GM12878 (cell line): Measurements from ENCODE around the gene AHNAK. TPM values are rescaled to one million over a fixed set of nuclear protein-coding genes. Genes with fewer than 3 reads are reported as not detected.

ENCODE experiments used
- ATAC-seq: fragments of 200-7000 bp; cut with Tn5 transposase; 3 replicates; pipeline ENCODE4 v1.9.1; 2020; ENCODE audit warnings: mild to moderate bottlenecking, moderate library complexity
- BruUV-seq: library from RNA; stranded (reverse); fragments of 400-500 nt; replicated peaks from 2 replicates; lab custom pipeline; 2021; lab: Mats Ljungman, UMichigan
- CTCF ChIA-PET: fragments of 300-600 bp; sonication (Branson Sonifier 250); formaldehyde crosslinking; extraction: SDS; loops from one replicate; lab custom pipeline; 2021; ENCODE audit warnings: inconsistent platforms; lab: Yijun Ruan, JAX
- POLR2A ChIA-PET: fragments of 350-600 bp; formaldehyde crosslinking; extraction: SDS; loops from one replicate; lab custom pipeline; 2021; ENCODE audit warnings: inconsistent platforms; lab: Charles Lee
- RAD21 ChIA-PET: fragments of 300-600 bp; sonication (Branson Sonifier 250); formaldehyde crosslinking; loops from one replicate; lab custom pipeline; 2023; ENCODE audit warnings: antibody characterized with exemption; ENCODE audit not compliant: unreplicated experiment; lab: Charles Lee
- SMC1A ChIA-PET: fragments of 300-600 bp; sonication (Branson Sonifier 250); formaldehyde crosslinking; loops from one replicate; lab custom pipeline; 2023; ENCODE audit not compliant: unreplicated experiment, uncharacterized antibody; lab: Charles Lee
- DNase-seq: peaks from one replicate; pipeline ENCODE4 v3.0.0-alpha.2; 2011; ENCODE audit warnings: low read depth, low spot score
- FAIRE-seq: peaks from 3 replicates; lab custom pipeline; 2011; peaks lifted over from hg19 to GRCh38; lab: Jason Lieb, UNC
- H2AFZ ChIP-seq: 2 replicates; pipeline ENCODE4 v1.6.0; 2011; ENCODE audit warnings: low read depth, low read length, control low read depth; ENCODE audit not compliant: control insufficient read depth
- H3K27ac ChIP-seq: 2 replicates; pipeline ENCODE4 v1.5.1; 2011; ENCODE audit warnings: control low read depth; ENCODE audit not compliant: control insufficient read depth, insufficient read depth
- H3K27me3 ChIP-seq, 2 experiments: replicated peaks in 1 of 2; 2 replicates each; pipeline versions ENCODE4 v1.6.0 to v1.6.1; 2011; ENCODE audit warnings: low read length in 1 of 2; ENCODE audit not compliant: control insufficient read depth in 2 of 2, insufficient read depth in 2 of 2
- H3K36me3 ChIP-seq, 2 experiments: 2 replicates each; pipeline ENCODE4 v1.5.1; 2011; ENCODE audit warnings: low read length in 1 of 2; ENCODE audit not compliant: control insufficient read depth in 2 of 2, insufficient read depth in 2 of 2
- H3K4me1 ChIP-seq: 2 replicates; pipeline ENCODE4 v1.6.1; 2011; ENCODE audit warnings: mild to moderate bottlenecking, low read length, moderate library complexity, mixed read lengths; ENCODE audit not compliant: control insufficient read depth, insufficient read depth
- H3K4me2 ChIP-seq: 2 replicates; pipeline ENCODE4 v1.6.0; 2011; ENCODE audit warnings: control low read depth; ENCODE audit not compliant: control insufficient read depth, insufficient read depth
- H3K4me3 ChIP-seq: fragments of 200-600 bp; sonication (generic); 2 replicates; pipeline ENCODE4 v1.5.1; 2016
- H3K79me2 ChIP-seq: 2 replicates; pipeline ENCODE4 v1.6.0; 2011; ENCODE audit warnings: low read length; ENCODE audit not compliant: control insufficient read depth, insufficient read depth
- H3K9ac ChIP-seq: 2 replicates; pipeline ENCODE4 v1.8.0; 2011; ENCODE audit warnings: low read length, control low read depth, mixed read lengths; ENCODE audit not compliant: control insufficient read depth, insufficient read depth
- H3K9me3 ChIP-seq: replicated peaks from 3 replicates; pipeline ENCODE4 v1.5.1; 2011; ENCODE audit warnings: mild to moderate bottlenecking, low read length; ENCODE audit not compliant: control insufficient read depth, insufficient read depth
- H4K20me1 ChIP-seq: 2 replicates; pipeline ENCODE4 v1.6.0; 2011; ENCODE audit not compliant: control insufficient read depth, insufficient read depth
- ETV6 ChIP-seq, 2 experiments: fragments of 450-650 bp in 1 of 2; IDR thresholded peaks in 1 of 2; conservative IDR thresholded peaks in 1 of 2; 2 replicates each; pipeline ENCODE4 v1.6.1; 2014; ENCODE audit warnings: antibody characterized with exemption in 1 of 2, borderline replicate concordance in 1 of 2, low read depth in 1 of 2, mild to moderate bottlenecking in 1 of 2, moderate library complexity in 1 of 2
- FOXM1 ChIP-seq: IDR thresholded peaks from 2 replicates; pipeline ENCODE4 v1.6.1; 2012; ENCODE audit warnings: low read depth, mild to moderate bottlenecking, inconsistent platforms, low read length, moderate library complexity
- GATAD2B ChIP-seq: fragments of 450-650 bp; conservative IDR thresholded peaks from 2 replicates; pipeline ENCODE4 v1.6.1; 2017; ENCODE audit warnings: low read depth, mild to moderate bottlenecking, moderate library complexity
- KLF5 ChIP-seq: fragments of 450-650 bp; IDR thresholded peaks from 2 replicates; pipeline ENCODE4 v1.6.1; 2014; ENCODE audit warnings: mild to moderate bottlenecking; ENCODE audit not compliant: partially characterized antibody
- LARP7 ChIP-seq: fragments of 450-650 bp; IDR thresholded peaks from 2 replicates; pipeline ENCODE4 v1.6.1; 2017; ENCODE audit warnings: mild to moderate bottlenecking
- MEF2A ChIP-seq: IDR thresholded peaks from 2 replicates; pipeline ENCODE4 v1.6.1; 2011; ENCODE audit warnings: low read depth, mild to moderate bottlenecking, low read length, moderate library complexity; ENCODE audit not compliant: insufficient read depth
- MTA2 ChIP-seq: fragments of 450-650 bp; IDR thresholded peaks from 2 replicates; pipeline ENCODE4 v1.6.1; 2016; ENCODE audit warnings: low read depth, mild to moderate bottlenecking, moderate library complexity
- MYB ChIP-seq: fragments of 150-350 bp; IDR thresholded peaks from 2 replicates; pipeline ENCODE4 v1.6.1; 2014; ENCODE audit warnings: mild to moderate bottlenecking, low read depth, low read length, borderline replicate concordance
- RELA ChIP-seq: fragments of 450-650 bp; IDR thresholded peaks from 2 replicates; pipeline ENCODE4 v1.8.0; 2014; ENCODE audit warnings: borderline replicate concordance; ENCODE audit not compliant: partially characterized antibody
- STAT1 ChIP-seq: fragments of 450-650 bp; conservative IDR thresholded peaks from 2 replicates; pipeline ENCODE4 v1.6.1; 2014; ENCODE audit warnings: antibody characterized with exemption, mild to moderate bottlenecking
- ZBTB11 ChIP-seq: fragments of 450-650 bp; formaldehyde crosslinking; IDR thresholded peaks from 2 replicates; pipeline ENCODE4 v1.5.0; 2022; ENCODE audit warnings: mild to moderate bottlenecking, missing genetic modification characterization
- WGBS: methylation state at CpG from one replicate; pipeline ENCODE4 v1.1.6; 2016; ENCODE audit warnings: low lambda C conversion rate; ENCODE audit not compliant: insufficient replicate concordance, insufficient coverage; ENCODE audit errors: missing lambda C conversion rate; 5-methylcytosine and 5-hydroxymethylcytosine counted together
- in situ Hi-C: fragments of 300-500 bp; cut with MboI; formaldehyde crosslinking; loops from 9 replicates; pipeline ENCODE4 v1.14.3; 2018; ENCODE audit warnings: mixed read lengths
- intact Hi-C: fragments of 100-400 bp; cut with micrococcal nuclease; formaldehyde crosslinking; loops from one replicate; pipeline ENCODE4 v1.14.2; 2022; ENCODE audit not compliant: unreplicated experiment
- polyA plus RNA-seq, 11 experiments: library from polyadenylated mRNA; depleted of rRNA in 4 of 11; unstranded in 6 of 11; stranded (reverse) in 5 of 11; fragments of >200 nt; fragmentation: Nextera tagmentation in 4 of 11; fragmentation: Illumina TruSeq in 1 of 11; extraction: Ambion mirVana in 4 of 11; extraction: Trizol in 1 of 11; gene quantifications; 1 replicate in 1 of 11; 2 replicates in 10 of 11; pipeline versions ENCODE4 v1.2.1 to v1.2.3, GENCODE V29; 2011 to 2016; ENCODE audit warnings: inconsistent platforms in 2 of 11, missing spikeins in 2 of 11, low read depth in 1 of 11
- total RNA-seq, 4 experiments: library from RNA; depleted of rRNA in 3 of 4; stranded (reverse); fragments of >200 nt in 3 of 4; fragmentation: Illumina TruSeq in 1 of 4; extraction: Trizol in 1 of 4; gene quantifications; 2 replicates each; pipeline versions ENCODE4 v1.2.1 to v1.2.3, GENCODE V29; 2013 to 2021
- TF ChIP-seq, protein P1 (sequence below): fragments of 150-350 bp; IDR thresholded peaks from 2 replicates; pipeline ENCODE4 v1.6.1; 2014; ENCODE audit warnings: mild to moderate bottlenecking, low read depth, low read length
- TF ChIP-seq, protein P2 (sequence below): IDR thresholded peaks from 2 replicates; pipeline ENCODE4 v1.6.1; 2012; ENCODE audit warnings: low read length, inconsistent platforms

The AHNAK gene
- total and polyA plus RNA-seq, 10 of the 15 experiments (the other 5 are each of a cell fraction or from before 2014, with no cell fraction given), result 0.76 to 90.3 (median 19.4) TPM

DNA sequence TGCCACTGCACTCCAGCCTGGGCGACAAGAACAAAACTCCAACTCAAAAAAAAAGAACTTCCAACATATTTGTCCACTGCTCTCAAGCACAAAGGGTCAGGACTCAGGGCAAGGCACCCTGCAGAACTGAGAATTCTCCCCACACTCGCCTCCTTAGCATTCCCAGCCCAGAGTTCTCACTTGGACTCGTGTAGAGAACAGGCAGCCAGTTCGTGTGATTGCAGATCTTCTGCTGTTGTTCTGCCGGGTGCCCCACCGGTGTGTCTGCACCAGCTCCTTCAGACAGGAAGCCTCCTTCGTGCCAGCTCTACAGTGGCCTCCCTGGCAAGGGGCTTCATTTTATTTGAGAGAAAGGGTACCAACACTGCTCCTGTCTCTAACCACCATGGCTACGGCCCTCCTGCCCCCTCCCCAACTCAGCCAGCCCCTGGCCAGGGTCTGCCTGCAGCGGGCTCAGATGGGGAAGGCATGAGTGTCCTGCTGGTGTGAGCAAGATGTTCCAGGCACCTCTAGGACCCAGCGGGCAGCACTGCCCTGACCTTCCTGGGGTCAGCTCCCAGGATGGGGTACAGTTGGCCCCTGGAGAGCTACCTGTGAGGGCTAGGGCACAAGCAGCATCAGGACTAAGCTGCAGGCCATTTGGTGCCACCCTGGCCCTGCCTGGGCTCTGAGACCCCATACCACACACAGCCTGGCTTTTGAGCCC lies 147.3 kb downstream of the AHNAK start:
- no peaks in the 10 kb centered on the region for H3K4me1 ChIP-seq
- H3K4me2 ChIP-seq, result no peak overlapping the region
- no peak overlapping the region for H3K4me3 ChIP-seq
- in situ Hi-C loops, result loop anchor here (5.0 kb wide), 1 partner anchor 293 kb away; no protein-coding TSS in a partner anchor
- no TSS peak for BruUV-seq
- intact Hi-C loops, result loop anchor here (10.0 kb wide), 1 partner anchor 465 kb away; no protein-coding TSS in a partner anchor
- no peak overlapping the region for H3K27ac ChIP-seq
- POLR2A ChIA-PET, result no interaction called here
- H3K9ac ChIP-seq, result no peak overlapping the region
- H4K20me1 ChIP-seq, result no peaks in the 10 kb centered on the region
- H3K79me2 ChIP-seq, result no peaks in the 10 kb centered on the region
- WGBS, result 33% methylated on average over 10 of the region's 10 CpGs
- no peak for ATAC-seq
- FAIRE-seq, result no peak
- H3K9me3 ChIP-seq, result no peaks in the 10 kb centered on the region
- H2AFZ ChIP-seq, result no peak overlapping the region
- SMC1A ChIA-PET, result no interaction called here
- no peak for DNase-seq
- CTCF ChIA-PET, result interaction anchor here (0.8 to 2.2 kb wide), 3 partner anchors 25 to 175 kb away, joined by 3 to 6 read pairs (median 4); partner anchors contain the start of gene EEF1G
- no peaks in the 10 kb centered on the region for H3K27me3 ChIP-seq
- no peaks in the 10 kb centered on the region for H3K36me3 ChIP-seq
- RAD21 ChIA-PET, result no interaction called here
- TF ChIP-seq, protein P1, sequence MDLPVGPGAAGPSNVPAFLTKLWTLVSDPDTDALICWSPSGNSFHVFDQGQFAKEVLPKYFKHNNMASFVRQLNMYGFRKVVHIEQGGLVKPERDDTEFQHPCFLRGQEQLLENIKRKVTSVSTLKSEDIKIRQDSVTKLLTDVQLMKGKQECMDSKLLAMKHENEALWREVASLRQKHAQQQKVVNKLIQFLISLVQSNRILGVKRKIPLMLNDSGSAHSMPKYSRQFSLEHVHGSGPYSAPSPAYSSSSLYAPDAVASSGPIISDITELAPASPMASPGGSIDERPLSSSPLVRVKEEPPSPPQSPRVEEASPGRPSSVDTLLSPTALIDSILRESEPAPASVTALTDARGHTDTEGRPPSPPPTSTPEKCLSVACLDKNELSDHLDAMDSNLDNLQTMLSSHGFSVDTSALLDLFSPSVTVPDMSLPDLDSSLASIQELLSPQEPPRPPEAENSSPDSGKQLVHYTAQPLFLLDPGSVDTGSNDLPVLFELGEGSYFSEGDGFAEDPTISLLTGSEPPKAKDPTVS, result no peak
- TF ChIP-seq, protein P2, sequence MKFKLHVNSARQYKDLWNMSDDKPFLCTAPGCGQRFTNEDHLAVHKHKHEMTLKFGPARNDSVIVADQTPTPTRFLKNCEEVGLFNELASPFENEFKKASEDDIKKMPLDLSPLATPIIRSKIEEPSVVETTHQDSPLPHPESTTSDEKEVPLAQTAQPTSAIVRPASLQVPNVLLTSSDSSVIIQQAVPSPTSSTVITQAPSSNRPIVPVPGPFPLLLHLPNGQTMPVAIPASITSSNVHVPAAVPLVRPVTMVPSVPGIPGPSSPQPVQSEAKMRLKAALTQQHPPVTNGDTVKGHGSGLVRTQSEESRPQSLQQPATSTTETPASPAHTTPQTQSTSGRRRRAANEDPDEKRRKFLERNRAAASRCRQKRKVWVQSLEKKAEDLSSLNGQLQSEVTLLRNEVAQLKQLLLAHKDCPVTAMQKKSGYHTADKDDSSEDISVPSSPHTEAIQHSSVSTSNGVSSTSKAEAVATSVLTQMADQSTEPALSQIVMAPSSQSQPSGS, result no peak
- no peak for TF ChIP-seq ZBTB11 (CRISPR knock-in tag)
- no peak for TF ChIP-seq MEF2A
- no peak for TF ChIP-seq RELA
- TF ChIP-seq ETV6 (conservative IDR thresholded peaks at IDR 0.05 in 1 of 2, IDR thresholded peaks at IDR 0.05 in 1 of 2; ENCODE audit: borderline replicate concordance in 1 of 2, low read depth in 1 of 2), result no peak
- no peak for TF ChIP-seq MYB
- TF ChIP-seq KLF5, result no peak
- no peak for TF ChIP-seq GATAD2B
- TF ChIP-seq FOXM1, result no peak
- no peak for TF ChIP-seq STAT1
- TF ChIP-seq MTA2, result no peak
- no peak for TF ChIP-seq LARP7
